22Rv1 (cell line): ENCODE data around the gene PARP12.

Source experiments
- CTCF ChIP-seq: fragments of 450-650 bp; IDR thresholded peaks from 2 replicates; pipeline ENCODE4 v1.5.1; 2017; ENCODE audit warnings: mild to moderate bottlenecking
- ZFX ChIP-seq: fragments of 450-650 bp; IDR thresholded peaks from 2 replicates; pipeline ENCODE4 v1.6.1; 2017; ENCODE audit warnings: antibody characterized with exemption, borderline replicate concordance

- TF ChIP-seq CTCF = no peak
- no peak for TF ChIP-seq ZFX
Observed at GRCh38 chr7:140060788-140061606, 1.8 kb downstream of the PARP12 start.
